ENCODE data around the gene STX8. TPM values are rescaled to one million over a fixed set of nuclear protein-coding genes. Genes with fewer than 3 reads are reported as not detected.
"Not testable (repeated sequence)": the region's sequence is repeated elsewhere in the genome, so short reads cannot be mapped to it uniquely, and the experiment has no call there.

STX8 gene
- total RNA-seq, 4 donors from 2014 or later = 58.6 to 86.9 (median 66.3) TPM

DNA sequence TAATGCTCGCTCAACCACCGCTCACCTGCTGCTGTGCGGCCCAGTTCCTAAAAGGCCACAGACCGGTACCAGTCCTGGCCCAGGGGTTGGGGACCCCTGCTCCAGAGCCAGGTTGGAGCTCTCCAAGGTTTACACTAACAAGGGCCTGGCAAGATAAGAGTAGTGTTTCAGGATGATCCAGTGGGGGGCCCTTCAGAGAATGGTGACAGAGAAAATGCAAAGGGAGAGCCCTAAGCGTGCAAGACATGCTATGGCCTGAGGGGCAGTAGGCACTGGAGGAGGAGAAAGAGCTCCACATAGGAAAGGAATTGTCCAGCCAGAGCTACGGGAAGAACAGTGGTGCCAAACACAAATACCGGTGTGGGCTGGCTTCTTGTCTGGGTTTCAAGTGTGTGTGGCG is 233.4 kb downstream of the STX8 start:
- no peak for ATAC-seq (ENCODE audit: low FRiP score)
- TF ChIP-seq, protein P1, sequence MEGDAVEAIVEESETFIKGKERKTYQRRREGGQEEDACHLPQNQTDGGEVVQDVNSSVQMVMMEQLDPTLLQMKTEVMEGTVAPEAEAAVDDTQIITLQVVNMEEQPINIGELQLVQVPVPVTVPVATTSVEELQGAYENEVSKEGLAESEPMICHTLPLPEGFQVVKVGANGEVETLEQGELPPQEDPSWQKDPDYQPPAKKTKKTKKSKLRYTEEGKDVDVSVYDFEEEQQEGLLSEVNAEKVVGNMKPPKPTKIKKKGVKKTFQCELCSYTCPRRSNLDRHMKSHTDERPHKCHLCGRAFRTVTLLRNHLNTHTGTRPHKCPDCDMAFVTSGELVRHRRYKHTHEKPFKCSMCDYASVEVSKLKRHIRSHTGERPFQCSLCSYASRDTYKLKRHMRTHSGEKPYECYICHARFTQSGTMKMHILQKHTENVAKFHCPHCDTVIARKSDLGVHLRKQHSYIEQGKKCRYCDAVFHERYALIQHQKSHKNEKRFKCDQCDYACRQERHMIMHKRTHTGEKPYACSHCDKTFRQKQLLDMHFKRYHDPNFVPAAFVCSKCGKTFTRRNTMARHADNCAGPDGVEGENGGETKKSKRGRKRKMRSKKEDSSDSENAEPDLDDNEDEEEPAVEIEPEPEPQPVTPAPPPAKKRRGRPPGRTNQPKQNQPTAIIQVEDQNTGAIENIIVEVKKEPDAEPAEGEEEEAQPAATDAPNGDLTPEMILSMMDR (IDR thresholded peaks at IDR 0.05) = no peak

DNA sequence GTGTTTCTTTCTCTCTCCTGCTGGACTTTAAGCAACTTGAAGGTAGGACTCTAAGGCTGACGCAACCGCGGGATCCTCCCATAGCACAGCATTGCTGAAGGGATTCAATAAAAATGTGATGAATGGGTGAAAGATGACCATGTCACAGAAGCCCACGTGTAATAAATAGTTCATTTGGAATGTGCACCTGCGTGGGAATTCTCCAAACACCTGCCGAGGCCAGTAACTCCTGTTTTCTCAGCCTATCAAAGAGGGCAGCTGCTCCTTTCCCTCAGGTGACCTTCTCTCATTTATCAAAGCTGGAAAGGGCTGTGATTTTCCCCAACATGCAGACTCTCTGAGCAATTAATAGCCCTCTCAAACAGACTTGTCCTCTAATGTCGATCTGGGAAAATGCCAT is 235.7 kb downstream of the STX8 start:
- DNase-seq (ENCODE audit: low spot score) (no peak), ATAC-seq (ENCODE audit: low FRiP score) (no peak)
- TF ChIP-seq, protein P1 (IDR thresholded peaks at IDR 0.05) = no peak

More for the DNA sequence above, 233.4 kb downstream of the STX8 start:
- no peak for DNase-seq (ENCODE audit: low spot score)

DNA sequence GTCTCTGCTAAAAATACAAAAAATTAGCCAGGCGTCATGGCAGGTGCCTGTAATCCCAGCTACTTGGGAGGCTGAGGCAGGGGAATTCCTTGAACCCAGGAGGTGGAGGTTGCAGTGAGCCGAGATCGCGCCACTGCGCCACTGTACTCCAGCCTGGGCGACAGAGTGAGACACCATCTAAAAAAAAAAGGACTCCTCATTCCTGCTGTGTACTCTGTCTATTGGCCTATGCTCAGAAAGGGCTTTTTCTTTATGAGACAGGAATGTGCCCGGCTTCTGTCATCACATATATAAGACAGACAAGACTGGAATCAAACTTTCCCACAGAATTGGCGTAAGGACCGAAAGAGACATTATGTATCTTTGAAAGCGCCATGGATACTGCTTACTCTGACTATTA is 236.1 kb downstream of the STX8 start:
- DNase-seq (ENCODE audit: low spot score); ATAC-seq (ENCODE audit: low FRiP score): not testable (repeated sequence)

DNA sequence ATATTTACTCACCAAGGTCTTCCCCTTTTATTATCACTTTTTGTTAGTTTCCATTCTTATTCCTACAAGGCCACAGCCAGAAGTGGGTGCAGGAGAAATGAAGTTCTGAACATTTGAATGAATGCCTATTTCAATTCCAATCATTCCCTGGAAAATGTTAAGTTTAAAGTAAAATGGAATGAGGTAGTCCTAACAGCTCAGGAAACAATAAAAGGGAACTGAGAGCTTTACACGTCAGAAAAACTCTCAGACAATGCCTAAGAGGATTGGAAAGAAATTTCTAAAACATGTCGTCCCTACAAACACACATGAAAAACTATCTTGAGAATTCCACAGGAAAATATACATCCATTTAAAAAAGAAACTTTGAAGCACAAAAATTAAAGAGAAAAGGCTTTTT is 238.8 kb downstream of the STX8 start:
- DNase-seq (ENCODE audit: low spot score) = no peak
- TF ChIP-seq, protein P1 (IDR thresholded peaks at IDR 0.05) = no peak
- ATAC-seq (ENCODE audit: low FRiP score) = no peak

DNA sequence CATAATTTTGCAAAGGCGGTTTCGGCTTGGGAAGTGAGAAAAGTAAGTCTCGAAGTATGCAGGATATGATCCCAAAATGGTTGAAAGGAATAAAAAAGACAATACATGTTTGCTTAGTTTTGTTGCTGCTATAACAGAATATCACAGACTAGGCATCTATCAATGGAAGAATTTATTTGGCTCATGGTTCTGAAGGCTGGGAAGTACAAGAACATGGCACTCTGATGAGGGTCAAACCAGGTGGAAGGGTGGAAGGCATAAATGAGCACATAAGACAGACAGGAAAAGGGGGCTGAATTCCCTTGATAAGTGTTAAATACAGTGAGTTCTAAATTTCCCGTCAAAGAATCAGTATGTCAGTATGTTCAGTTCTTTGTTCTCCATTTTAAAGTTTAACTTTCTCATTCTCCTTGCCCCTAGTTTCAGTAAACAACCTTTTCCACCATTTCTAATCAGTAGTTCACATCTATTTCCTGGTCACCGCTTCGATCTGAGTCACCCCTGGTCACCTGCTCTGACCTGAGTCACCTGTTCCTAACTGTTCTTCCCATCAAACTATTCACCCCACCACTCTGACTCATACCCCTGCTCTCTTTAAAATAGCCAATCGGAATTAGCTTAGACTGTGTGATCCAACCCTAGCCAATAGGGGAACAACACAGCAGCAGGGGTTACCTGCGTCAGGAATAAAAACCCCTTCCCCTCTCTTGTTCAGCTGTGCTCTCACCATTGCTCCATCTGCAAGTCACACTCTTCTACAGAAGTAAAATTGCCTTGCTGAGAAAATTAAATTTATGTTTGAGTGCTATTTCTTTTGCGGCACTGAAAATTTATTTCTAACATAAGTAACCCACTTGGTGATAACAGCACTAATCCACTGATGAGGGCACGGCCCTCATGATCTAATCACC is 240.8 kb downstream of the STX8 start:
- TF ChIP-seq, protein P1 (IDR thresholded peaks at IDR 0.05) = no peak
- no peak for DNase-seq (ENCODE audit: low spot score)
- no peak for ATAC-seq (ENCODE audit: low FRiP score)

DNA sequence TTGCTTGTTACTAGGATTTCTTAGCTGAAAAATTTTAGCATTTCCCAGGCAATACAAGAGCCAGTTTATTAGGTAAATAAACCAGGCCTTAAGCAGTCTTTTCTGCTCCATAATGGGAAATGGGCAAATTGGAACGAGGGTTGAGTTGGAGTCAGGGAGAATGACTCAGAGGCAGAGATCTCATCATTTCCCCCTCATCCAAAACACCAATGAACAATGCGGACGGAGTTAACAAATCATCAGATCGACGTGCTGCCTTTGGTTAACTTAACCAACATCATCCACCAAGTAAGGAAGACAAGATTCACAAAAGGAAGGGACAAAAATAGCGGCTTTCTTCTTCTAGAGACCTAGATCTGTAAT is 243.5 kb downstream of the STX8 start:
- ATAC-seq (ENCODE audit: low FRiP score) (no peak), DNase-seq (ENCODE audit: low spot score) (no peak)
- TF ChIP-seq, protein P1 (IDR thresholded peaks at IDR 0.05) = no peak

DNA sequence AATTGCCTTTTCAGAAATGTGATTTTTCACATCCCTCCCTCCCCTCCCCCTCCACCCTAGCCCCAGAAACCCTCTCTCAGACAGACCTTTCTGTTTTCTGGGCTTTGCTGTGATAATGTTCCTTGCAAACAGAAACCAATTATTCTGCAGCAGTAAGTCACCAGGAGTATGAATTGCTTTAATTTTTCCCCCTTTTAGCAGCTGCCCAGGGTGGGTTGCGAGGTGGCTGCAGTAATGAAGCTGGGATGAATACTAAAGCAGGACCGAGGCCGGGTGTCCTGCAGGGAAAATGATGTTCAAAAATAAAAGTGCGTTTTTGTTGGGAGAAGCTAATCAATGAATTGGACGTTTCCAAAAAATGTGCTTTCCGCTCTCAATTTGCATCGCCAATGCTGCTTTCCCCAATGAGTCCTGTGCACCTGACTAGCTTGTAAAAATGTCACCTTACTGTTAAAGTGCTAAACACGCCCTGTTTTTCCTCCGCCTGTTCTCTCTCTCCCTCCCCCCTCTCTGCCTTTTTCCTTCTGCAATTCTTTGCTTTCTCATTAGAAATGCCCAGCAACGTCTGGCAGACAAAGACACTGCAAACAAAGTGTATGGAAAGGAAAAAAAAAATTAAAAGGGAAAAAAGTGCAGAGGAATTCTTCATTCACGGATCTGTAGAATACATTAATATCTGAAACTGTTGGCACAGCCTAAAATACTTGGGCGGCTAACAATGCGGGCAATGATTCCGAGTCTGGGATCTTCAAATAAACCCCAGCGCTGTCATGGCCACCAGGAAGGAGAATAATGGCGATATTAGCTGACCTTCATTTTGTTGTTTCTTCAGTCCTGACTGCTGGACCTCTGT is 244.1 kb downstream of the STX8 start:
- DNase-seq (ENCODE audit: low spot score) = no peak
- ATAC-seq (ENCODE audit: low FRiP score) = no peak
- TF ChIP-seq, protein P1 (IDR thresholded peaks at IDR 0.05) = no peak

Measured in omental fat pad (tissue), 4 donors.